HG02973 (cell line): ENCODE measurements around the gene CRACDL.

Experiments
- ATAC-seq: cut with Tn5 transposase; IDR thresholded peaks from one replicate; pipeline ENCODE4 v1.9.1; 2021; ENCODE audit warnings: moderate library complexity; ENCODE audit not compliant: unreplicated experiment

CRACDL gene

GRCh38 chr2:98781822-98782221, 154.2 kb downstream of the CRACDL start:
- no peak for ATAC-seq

DNA sequence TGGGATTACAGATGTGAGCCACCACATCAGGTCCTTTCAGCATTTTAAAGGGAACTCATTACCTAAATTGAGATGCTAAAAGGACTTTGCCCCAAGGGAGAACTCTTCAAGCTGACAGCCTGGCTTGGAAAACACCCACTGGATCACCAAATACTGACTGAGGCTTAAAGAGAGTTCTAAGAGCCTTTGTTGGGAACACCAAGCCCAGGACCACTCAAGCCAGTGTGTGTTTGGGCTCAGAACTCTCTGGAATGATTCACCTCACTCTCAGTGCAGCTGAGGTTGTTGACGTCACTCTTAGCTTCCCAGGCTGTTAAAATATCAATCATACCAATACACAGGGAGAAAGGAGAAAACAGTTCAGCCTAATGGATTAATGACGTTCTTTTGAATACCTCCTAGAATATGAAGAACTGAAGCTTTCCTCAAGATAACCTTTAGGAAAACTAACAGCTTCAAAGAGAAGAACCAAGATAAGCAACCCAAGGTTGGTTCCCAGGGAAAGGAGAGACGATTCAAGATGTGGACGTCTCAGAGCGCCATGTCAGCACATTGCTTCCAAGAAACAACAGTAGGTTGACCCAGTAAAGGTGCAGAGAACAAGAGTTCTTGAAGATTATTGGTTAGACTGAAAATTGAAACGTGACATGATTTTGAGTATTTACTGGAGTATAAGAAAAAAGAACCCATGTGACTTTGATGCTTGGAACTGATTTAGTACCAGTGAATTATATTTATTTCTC, 157.1 kb downstream of the CRACDL start:
- ATAC-seq: no peak

GRCh38 chr2:98778151-98778550, 157.9 kb downstream of the CRACDL start:
- ATAC-seq: no peak

- ATAC-seq: no peak
Measured at GRCh38 chr2:98777710-98778109, 158.3 kb downstream of the CRACDL start.

DNA sequence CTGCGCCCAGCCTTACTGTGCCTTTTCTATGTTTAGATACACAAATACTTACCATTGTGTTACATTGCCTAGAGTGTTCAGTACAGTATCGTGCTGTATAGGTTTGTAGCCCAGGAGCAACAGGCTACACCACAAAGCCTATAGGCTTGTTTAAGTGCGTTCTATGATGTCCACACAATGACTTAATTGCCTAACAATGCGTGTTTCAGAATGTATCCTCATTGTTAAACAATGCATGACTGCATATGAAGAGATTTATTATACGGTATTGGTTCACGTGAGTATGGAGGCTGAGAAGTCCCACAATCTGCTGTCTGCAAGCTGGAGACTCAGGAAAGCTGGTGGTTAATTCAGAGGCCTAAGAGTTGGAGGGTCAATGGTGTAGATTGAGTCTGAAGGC, 158.9 kb downstream of the CRACDL start:
- no peak for ATAC-seq

GRCh38 chr2:98776136-98776535, 159.9 kb downstream of the CRACDL start:
- ATAC-seq: no peak

DNA sequence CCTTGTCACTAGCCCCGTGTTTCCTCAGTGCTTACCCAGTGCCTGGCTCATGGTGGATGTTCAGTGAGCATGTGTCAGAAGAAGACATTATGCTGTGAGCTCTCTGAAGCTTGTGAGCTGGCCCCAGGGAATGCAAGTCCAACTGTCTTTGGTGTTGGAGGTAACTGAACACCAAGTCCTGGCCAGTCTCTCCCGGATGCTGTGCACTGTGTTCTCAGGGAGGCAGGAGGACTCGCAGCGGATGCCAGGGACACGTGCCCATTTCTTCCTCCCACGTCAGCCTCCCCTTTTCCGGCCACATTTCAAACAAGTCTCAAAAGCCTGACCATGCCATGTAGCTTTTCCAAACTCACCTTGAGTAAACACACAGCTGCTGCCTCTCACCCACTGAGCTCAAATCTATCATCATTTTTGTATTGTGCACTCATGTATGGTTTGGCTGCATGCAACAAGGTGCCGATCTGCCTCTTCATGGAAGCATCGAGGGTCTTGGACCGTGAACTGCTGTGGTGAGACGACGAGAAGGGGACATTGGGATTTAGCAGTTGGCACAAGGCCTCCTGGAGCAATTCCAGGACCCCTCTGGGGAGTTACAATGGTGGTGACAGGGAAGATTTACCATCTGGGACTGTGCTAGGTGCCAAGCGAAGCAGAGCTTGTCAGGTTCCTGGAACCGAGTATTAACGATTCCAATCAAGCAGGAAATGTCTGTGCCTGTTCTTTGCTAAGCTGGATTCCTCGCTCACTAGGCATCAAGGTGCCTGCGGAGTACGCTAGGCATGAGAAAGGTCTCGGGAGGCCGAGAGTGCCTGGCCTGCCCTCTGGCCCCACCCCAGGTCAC, 160.7 kb downstream of the CRACDL start:
- ATAC-seq: no peak

GRCh38 chr2:98773907-98774306, 162.1 kb downstream of the CRACDL start:
- ATAC-seq: no peak

- no peak for ATAC-seq
Measured at GRCh38 chr2:98773169-98773568, 162.9 kb downstream of the CRACDL start.

DNA sequence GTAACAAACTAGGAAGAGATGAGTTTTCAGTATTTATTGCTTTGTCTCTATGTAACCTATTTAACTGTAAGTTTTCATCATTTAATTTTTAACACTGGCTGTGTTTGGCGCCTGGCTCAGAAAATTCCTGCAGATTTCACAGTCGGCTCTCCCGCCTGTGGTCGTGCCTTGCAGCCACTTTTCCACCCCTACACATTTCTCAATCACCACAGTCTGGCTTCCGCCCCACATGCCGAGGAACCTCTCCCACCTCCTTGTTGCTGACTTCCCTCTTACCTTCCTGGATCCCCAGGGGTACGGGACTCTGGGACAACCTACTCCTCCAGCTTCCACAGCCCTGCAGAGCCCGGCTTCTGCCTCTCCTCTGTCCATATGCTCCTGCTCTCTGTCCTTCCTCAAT, 163.5 kb downstream of the CRACDL start:
- no peak for ATAC-seq

DNA sequence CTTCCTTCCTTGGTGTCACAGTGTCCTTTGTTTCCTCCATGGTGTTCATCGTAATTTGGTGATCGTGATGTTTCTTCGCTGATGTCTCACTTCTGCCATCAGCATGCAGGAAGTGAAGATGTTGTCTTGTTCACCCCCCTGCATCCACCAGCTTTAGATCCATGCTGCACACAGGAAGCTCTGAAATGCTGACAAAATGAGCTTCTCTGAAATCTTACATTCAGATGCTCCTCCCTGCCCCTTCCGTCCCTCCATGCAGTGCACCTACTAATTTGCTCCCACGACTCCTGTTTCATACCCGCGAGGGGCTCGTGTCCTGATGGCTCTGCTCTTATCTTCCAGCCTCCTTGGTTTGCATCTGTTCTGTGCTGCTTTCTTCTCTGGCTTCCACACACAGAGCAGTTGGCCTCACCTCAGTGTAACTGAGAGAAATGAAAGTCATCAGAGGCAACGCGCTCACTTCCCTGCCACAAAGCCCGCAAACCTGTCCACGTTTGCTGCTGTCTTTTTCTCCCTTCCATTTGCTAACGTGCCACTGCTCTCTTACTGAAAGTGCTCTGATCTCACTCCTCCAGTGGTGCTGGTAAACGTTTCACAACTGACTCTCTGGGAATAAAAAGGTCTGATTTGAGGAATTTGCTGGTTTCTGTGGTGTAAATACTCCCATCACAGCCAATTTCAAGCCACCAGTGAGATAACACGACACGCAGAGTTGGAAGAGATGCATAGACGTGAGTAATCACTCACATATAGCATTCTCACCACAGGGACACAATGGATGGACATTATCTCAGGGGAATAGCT, 164.1 kb downstream of the CRACDL start:
- no peak for ATAC-seq

DNA sequence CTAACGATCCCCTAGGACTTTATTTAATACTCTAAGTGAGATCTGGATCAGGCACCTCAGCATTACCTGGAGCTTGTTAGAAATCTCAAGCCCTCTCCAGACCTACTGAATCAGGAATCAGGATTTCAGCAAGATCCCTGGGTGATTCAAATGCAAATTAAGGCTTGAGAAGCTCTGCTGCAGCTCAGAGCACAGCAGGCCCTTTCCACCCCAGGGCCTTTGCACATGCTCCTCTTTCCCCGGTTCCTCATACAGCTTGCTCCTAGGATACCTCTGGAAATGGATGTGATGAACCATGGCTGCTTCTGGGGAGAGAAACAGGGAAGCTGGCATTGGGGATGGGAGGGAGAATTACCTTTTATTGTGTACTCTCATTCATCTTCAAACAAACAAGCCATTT, 164.8 kb downstream of the CRACDL start:
- no peak for ATAC-seq

DNA sequence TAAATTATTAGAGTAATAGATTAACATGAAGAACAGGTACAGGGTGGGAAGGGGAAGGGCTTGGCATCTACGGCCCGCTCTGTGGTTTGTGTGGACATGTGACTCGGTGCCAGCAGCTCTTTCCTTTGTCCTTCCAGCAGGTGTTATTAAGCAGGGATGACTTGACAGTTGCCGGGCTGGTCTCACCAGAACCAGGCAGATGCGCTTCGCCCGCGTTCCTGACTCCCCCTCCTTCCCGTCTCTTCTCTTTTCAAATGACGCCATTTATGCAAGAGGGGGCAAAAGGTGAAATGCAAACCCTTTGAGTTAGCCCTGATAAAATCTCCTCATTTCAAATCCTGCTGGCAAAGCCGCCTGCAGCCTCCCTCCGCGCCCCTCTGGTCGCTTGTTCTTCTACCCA, 166.2 kb downstream of the CRACDL start:
- ATAC-seq: no peak

DNA sequence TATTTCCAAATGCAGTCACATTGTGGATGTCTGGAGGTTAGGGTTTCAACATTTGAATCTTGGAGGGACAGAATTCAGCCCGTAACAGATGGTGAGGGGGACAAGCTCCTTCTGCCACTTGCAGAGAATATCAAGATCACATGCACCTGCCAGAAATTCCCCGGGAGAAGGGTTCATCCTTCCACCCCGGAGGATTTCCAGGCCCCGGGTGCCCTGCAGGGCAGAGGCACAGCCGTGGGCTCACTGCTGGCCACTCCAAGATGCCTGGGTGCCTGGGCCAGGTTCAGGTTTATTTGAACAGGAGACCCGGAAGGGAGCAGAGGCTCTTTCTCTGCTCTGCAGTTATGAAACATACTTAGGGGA, 166.9 kb downstream of the CRACDL start:
- ATAC-seq: no peak

- no peak for ATAC-seq
Measured at GRCh38 chr2:98768384-98769113, 167.5 kb downstream of the CRACDL start.

GRCh38 chr2:98764499-98764898, 171.5 kb downstream of the CRACDL start:
- ATAC-seq: no peak

DNA sequence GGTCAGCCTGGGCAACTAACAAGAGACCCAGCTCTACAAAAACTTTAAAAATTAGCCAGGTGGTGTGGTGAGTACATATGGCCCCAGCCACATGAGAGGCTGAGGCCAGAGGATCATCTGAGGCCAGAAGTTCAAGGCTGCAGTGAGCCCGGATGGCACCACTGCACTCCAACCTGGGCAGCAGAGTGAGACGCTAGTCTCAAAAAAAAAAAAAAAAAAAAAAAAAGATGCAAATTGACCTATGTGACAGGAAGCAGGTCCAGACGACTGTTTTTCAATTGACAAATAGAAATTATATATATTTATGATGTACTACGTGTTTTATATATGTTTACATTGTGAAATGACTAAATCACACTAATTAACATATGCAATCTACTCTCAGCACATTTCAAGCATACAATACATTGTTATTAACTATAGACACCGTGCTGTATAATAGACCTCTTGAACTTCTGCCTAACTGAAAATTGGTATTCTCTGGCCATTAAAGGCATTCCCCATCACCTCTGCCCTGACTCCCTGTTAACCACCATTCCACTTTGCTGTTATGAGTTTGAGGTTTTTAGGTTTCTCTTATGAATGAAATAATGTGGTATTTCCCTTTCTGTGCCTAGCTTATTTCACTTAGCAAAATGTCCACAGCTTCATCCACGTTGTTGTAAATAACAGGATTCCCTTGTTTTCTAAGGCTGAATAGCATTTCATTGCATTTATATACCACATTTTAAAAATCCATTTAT, 172.6 kb downstream of the CRACDL start:
- no peak for ATAC-seq

GRCh38 chr2:98761909-98762308, 174.1 kb downstream of the CRACDL start:
- ATAC-seq: no peak

- no peak for ATAC-seq
Measured at GRCh38 chr2:98761267-98761781, 174.7 kb downstream of the CRACDL start.
